HFF-Myc (cell line): ENCODE data around the gene ATP4B.

Experiments
- DNase-seq: peaks from one replicate; pipeline ENCODE4 v3.0.0-alpha.2; 2011; ENCODE audit warnings: low read depth; ENCODE audit errors: extremely low read depth
- H3K4me3 ChIP-seq: replicated peaks from 2 replicates; pipeline ENCODE4 v1.5.1; 2011; ENCODE audit warnings: low read depth, mild to moderate bottlenecking, control low read depth, low read length
- TF ChIP-seq, protein P1 (sequence below): IDR thresholded peaks from 2 replicates; pipeline ENCODE4 v1.5.1; 2012; ENCODE audit warnings: mild to moderate bottlenecking, low read depth, low read length, control low read depth; ENCODE audit errors: missing control alignments

The ATP4B gene

GRCh38 chr13:113635048-113635420 lies 23.0 kb downstream of the ATP4B start:
- H3K4me3 ChIP-seq: no peak overlapping the region
- TF ChIP-seq, protein P1, sequence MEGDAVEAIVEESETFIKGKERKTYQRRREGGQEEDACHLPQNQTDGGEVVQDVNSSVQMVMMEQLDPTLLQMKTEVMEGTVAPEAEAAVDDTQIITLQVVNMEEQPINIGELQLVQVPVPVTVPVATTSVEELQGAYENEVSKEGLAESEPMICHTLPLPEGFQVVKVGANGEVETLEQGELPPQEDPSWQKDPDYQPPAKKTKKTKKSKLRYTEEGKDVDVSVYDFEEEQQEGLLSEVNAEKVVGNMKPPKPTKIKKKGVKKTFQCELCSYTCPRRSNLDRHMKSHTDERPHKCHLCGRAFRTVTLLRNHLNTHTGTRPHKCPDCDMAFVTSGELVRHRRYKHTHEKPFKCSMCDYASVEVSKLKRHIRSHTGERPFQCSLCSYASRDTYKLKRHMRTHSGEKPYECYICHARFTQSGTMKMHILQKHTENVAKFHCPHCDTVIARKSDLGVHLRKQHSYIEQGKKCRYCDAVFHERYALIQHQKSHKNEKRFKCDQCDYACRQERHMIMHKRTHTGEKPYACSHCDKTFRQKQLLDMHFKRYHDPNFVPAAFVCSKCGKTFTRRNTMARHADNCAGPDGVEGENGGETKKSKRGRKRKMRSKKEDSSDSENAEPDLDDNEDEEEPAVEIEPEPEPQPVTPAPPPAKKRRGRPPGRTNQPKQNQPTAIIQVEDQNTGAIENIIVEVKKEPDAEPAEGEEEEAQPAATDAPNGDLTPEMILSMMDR: no peak
- DNase-seq: no peak

GRCh38 chr13:113634279-113635047 lies 23.5 kb downstream of the ATP4B start:
- DNase-seq: no peak
- TF ChIP-seq, protein P1: no peak
- H3K4me3 ChIP-seq: no peak overlapping the region

GRCh38 chr13:113633485-113633873 lies 24.5 kb downstream of the ATP4B start:
- TF ChIP-seq, protein P1: no peak
- no peak for DNase-seq
- no peak overlapping the region for H3K4me3 ChIP-seq

DNA sequence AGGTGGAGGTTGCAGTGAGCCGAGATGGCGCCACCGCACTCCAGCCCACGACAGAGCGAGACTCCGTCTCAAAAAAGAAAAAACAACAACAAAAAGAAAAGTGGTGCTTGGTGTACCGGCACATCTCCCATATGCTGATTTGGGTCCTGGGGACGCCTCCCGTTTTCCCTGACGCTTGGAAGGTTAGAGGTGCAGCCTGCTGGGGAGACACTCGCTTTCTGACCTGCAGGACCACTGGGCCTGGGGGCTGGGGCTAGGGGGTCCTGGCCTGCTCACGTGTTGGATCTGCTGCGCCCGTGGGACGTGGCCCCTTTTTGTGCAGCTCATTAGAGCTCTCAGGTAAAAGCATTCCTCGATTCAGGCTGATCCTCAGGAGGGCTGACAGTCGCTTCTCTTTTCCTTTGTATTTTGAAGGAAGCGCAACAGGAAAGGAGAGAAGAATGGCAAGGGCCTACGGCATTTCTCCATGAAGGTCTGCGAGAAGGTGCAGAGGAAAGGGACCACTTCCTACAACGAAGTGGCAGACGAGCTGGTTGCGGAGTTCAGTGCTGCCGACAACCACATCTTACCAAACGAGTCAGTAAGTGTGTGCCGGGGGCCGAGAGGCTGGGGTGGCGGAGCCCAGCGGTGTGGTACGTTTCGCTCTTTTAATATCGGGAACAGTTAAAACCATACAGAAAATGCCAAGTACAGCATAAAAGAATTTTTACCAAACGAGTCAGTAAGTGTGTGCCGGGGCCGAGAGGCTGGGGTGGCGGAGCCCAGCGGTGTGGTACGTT lies 25.1 kb downstream of the ATP4B start:
- no peak for DNase-seq
- H3K4me3 ChIP-seq: no peak overlapping the region
- TF ChIP-seq, protein P1: no peak

GRCh38 chr13:113631341-113632095 lies 26.5 kb downstream of the ATP4B start:
- DNase-seq: no peak

GRCh38 chr13:113630804-113631203 lies 27.2 kb downstream of the ATP4B start:
- TF ChIP-seq, protein P1: no peak
- H3K4me3 ChIP-seq: no peak overlapping the region
- DNase-seq: no peak

More at GRCh38 chr13:113631341-113632095, 26.5 kb downstream of the ATP4B start:
- H3K4me3 ChIP-seq: no peak overlapping the region
- TF ChIP-seq, protein P1: no peak
